ENCODE measurements around the gene OPA1. TPM values are rescaled to one million over a fixed set of nuclear protein-coding genes. Genes with fewer than 3 reads are reported as not detected.

The OPA1 gene
- total and polyA plus RNA-seq, 2 of the 13 experiments (the other 11 are each of a cell fraction or from before 2014, with no cell fraction given), result 26.7 to 78.5 TPM

GRCh38 chr3:193711523-193711963 is 118.5 kb downstream of the OPA1 start (continued):
- TF ChIP-seq ZFP1 (CRISPR knock-in tag; IDR thresholded peaks at IDR 0.05), result 0 out of 2 replicates have a peak, but pooled peaks have one; percentile 38
- TF ChIP-seq AFF4 (CRISPR knock-in tag; IDR thresholded peaks at IDR 0.05), result no peak; the same call in 1 of the 2 replicates
- no peak for TF ChIP-seq ZNF142 (CRISPR knock-in tag; IDR thresholded peaks at IDR 0.05)
- TF ChIP-seq ZSCAN25 (CRISPR knock-in tag; IDR thresholded peaks at IDR 0.05), result no peak
- no peak for TF ChIP-seq ZUFSP (CRISPR knock-in tag; IDR thresholded peaks at IDR 0.05; ENCODE audit: borderline replicate concordance)
- TF ChIP-seq POLR2AphosphoS5 (IDR thresholded peaks at IDR 0.05; ENCODE audit: low read depth, low read length), result no peak
- TF ChIP-seq ZBTB25 (CRISPR knock-in tag; IDR thresholded peaks at IDR 0.05), result no peak; the same call in 1 of the 2 replicates
- 0 out of 2 replicates have a peak, but pooled peaks have one; percentile 60 for TF ChIP-seq ZBTB38 (CRISPR knock-in tag; IDR thresholded peaks at IDR 0.05)
- TF ChIP-seq ZNF282 (IDR thresholded peaks at IDR 0.05; ENCODE audit: partially characterized antibody), result no peak
- no peak for TF ChIP-seq CEBPZ (IDR thresholded peaks at IDR 0.05; ENCODE audit: low read length)
- no peak for TF ChIP-seq ELF4 (CRISPR knock-in tag; IDR thresholded peaks at IDR 0.05; ENCODE audit: borderline replicate concordance)
- TF ChIP-seq ZNF644 (CRISPR knock-in tag; IDR thresholded peaks at IDR 0.05; ENCODE audit: low read depth), result no peak; the same call in 1 of the 2 replicates
